Lung (tissue), 12 donors: ENCODE results near the gene CDR2. TPM values are rescaled to one million over a fixed set of nuclear protein-coding genes. Genes with fewer than 3 reads are reported as not detected.

Experiments
- ATAC-seq: fragments of 200-7000 bp; cut with Tn5 transposase; one replicate; pipeline ENCODE4 v1.9.1; 2020; ENCODE audit warnings: moderate number of reproducible peaks; ENCODE audit not compliant: insufficient read depth, low FRiP score
- DNase-seq, 3 donors: peaks; one replicate each; pipeline ENCODE4 v3.0.0-alpha.2; 2013 to 2017
- H3K27ac ChIP-seq, 2 donors: one replicate each; pipeline ENCODE4 v1.5.1; 2013; ENCODE audit warnings: mild to moderate bottlenecking in 2 of 2, moderate library complexity in 2 of 2, control low read depth in 1 of 2, inconsistent platforms in 1 of 2, low read depth in 1 of 2, low read length in 1 of 2
- H3K27me3 ChIP-seq, 3 donors: one replicate each; pipeline ENCODE4 v1.5.1; 2013; ENCODE audit warnings: low read length in 2 of 3; ENCODE audit not compliant: control insufficient read depth in 3 of 3, insufficient read depth in 3 of 3
- H3K36me3 ChIP-seq, 4 donors: one replicate each; pipeline ENCODE4 v1.5.1; 2013; ENCODE audit warnings: low read length in 4 of 4, mild to moderate bottlenecking in 1 of 4, moderate library complexity in 1 of 4; ENCODE audit not compliant: control insufficient read depth in 4 of 4, insufficient read depth in 4 of 4
- H3K4me1 ChIP-seq, 5 donors: one replicate each; pipeline ENCODE4 v1.5.1; 2013; ENCODE audit warnings: low read length in 5 of 5, mild to moderate bottlenecking in 2 of 5, moderate library complexity in 1 of 5; ENCODE audit not compliant: control insufficient read depth in 5 of 5, insufficient read depth in 5 of 5
- H3K4me3 ChIP-seq: one replicate; pipeline ENCODE4 v1.5.1; 2013; ENCODE audit warnings: mild to moderate bottlenecking, control low read depth, moderate library complexity
- H3K9ac ChIP-seq, 2 donors: one replicate each; pipeline ENCODE4 v1.5.1; 2013; ENCODE audit warnings: low read length in 2 of 2, control low read depth in 1 of 2; ENCODE audit not compliant: insufficient read depth in 1 of 2
- H3K9me3 ChIP-seq, 4 donors: one replicate each; pipeline ENCODE4 v1.5.1; 2013; ENCODE audit warnings: low read length in 3 of 4, mild to moderate bottlenecking in 1 of 4, moderate library complexity in 1 of 4; ENCODE audit not compliant: control insufficient read depth in 4 of 4, insufficient read depth in 3 of 4
- CTCF ChIP-seq: IDR thresholded peaks from 2 replicates; pipeline ENCODE4 v1.5.1; 2012; ENCODE audit warnings: mild to moderate bottlenecking; ENCODE audit errors: control extremely low read depth, extremely low read depth
- WGBS, 2 donors: extraction: QIAGEN DNeasy Blood & Tissue Kit; methylation state at CpG; one replicate each; pipeline ENCODE4 v1.1.7; 2013; 5-methylcytosine and 5-hydroxymethylcytosine counted together
- polyA plus RNA-seq, 2 donors: library from polyadenylated mRNA; stranded (reverse); fragments of 200-250 nt; gene quantifications; one replicate each; pipeline ENCODE4 v1.2.1, GENCODE V29; 2013
- total RNA-seq, 2 donors: library from RNA; depleted of rRNA in 1 of 2; stranded (reverse); fragments of >200 nt in 1 of 2; gene quantifications; one replicate each; pipeline ENCODE4 v1.2.1, GENCODE V29; 2014 to 2021
- donor health status: control.
- donor health status: control.
- donor health status: Bipolar disorder and iron deficiency.
- donor health status: healthy.
- donor health status: DM: yes; HTN: yes; CAD: no.

Gene CDR2
- total and polyA plus RNA-seq, 4 donors = 11.3 to 27.0 (median 14.0) TPM

GRCh38 chr16:22375963-22376640, 1.7 kb upstream of the CDR2 start:
- ATAC-seq (no peak), DNase-seq (no peak)
- Histone ChIP-seq H3K4me3 (no peak overlapping the region), H3K27me3 (no peaks in the 10 kb centered on the region), H3K36me3 (no peaks in the 10 kb centered on the region), H3K9ac (no peak overlapping the region), H3K9me3 (no peaks in the 10 kb centered on the region), H3K27ac (no peak overlapping the region), H3K4me1 (peaks cover 3 to 26% (median 8%) of the 10 kb centered on the region in 5 donors)
- 51 to 73% methylated on average over 8 of the region's 8 CpGs for WGBS, 2 donors
- TF ChIP-seq CTCF = no peak

GRCh38 chr16:22375117-22375962, 921 bp upstream of the CDR2 start:
- 36% methylated on average over 28 of the region's 28 CpGs for WGBS, 2 donors
- ATAC-seq (no peak), DNase-seq (peak in 1 of 3 donors; percentile 25)
- Histone ChIP-seq H3K4me1 (peaks cover under 1 to 26% (median 6%) of the 10 kb centered on the region in 5 donors), H3K27ac (no peak overlapping the region), H3K9me3 (no peaks in the 10 kb centered on the region), H3K4me3 (peak overlapping the region; percentile 71), H3K36me3 (no peaks in the 10 kb centered on the region), H3K9ac (peak overlapping the region in 1 of 2 donors; percentile 72), H3K27me3 (no peaks in the 10 kb centered on the region)
- no peak for TF ChIP-seq CTCF

GRCh38 chr16:22373662-22374310, 633 bp downstream of the CDR2 start:
- H3K9ac ChIP-seq = peak overlapping the region; percentile 16 to 29
- no peak for TF ChIP-seq CTCF
- 1 to 4% methylated on average over 49 to 51 of the region's 51 CpGs for WGBS, 2 donors
- no peaks in the 10 kb centered on the region for H3K36me3 ChIP-seq
- H3K9me3 ChIP-seq = no peaks in the 10 kb centered on the region
- H3K27ac ChIP-seq = peak overlapping the region; percentile 72 to 85
- H3K4me3 ChIP-seq = peak overlapping the region; percentile 88
- ATAC-seq = no peak
- H3K27me3 ChIP-seq = no peaks in the 10 kb centered on the region
- H3K4me1 ChIP-seq = peaks cover 0 to 42% (median 10%) of the 10 kb centered on the region in 5 donors
- DNase-seq = peak; percentile 32 to 43 (median 42)
